Measurements from ENCODE around the gene IWS1. TPM values are rescaled to one million over a fixed set of nuclear protein-coding genes. Genes with fewer than 3 reads are reported as not detected.

Gene IWS1
- total RNA-seq, 1 experiment from 2014 or later: 46.6 TPM

- Histone ChIP-seq H3K4me2 (ENCODE audit: low read length) (no peak overlapping the region), H4K20me1 (ENCODE audit: insufficient read depth) (peaks cover 22% of the 10 kb centered on the region; the same call in 1 of the 2 replicates), H3K4me3 (replicated peaks in 1 of 2; ENCODE audit: low read depth in 1 of 2, low read length in 2 of 2) (no peak overlapping the region), H3K27ac (ENCODE audit: low read depth, low read length) (no peak overlapping the region), H3K4me1 (ENCODE audit: control insufficient read depth in 1 of 2, insufficient read depth in 2 of 2, low read length in 2 of 2) (peaks cover 11 to 12% of the 10 kb centered on the region in 2 experiments), H3K79me2 (ENCODE audit: insufficient read depth, low read length) (peaks cover 57% of the 10 kb centered on the region), H3K36me3 (ENCODE audit: control insufficient read depth in 1 of 2, insufficient read depth in 2 of 2, low read length in 2 of 2) (peaks cover 50 to 55% of the 10 kb centered on the region in 2 experiments), H3K9ac (ENCODE audit: low read length) (no peak overlapping the region), H3K9me3 (ENCODE audit: control insufficient read depth in 1 of 2, insufficient read depth in 1 of 2, low read depth in 1 of 2, low read length in 2 of 2) (no peaks in the 10 kb centered on the region), H3K9me2 (ENCODE audit: insufficient read depth) (no peaks in the 10 kb centered on the region), H3K27me3 (ENCODE audit: insufficient read depth, low read length) (no peaks in the 10 kb centered on the region), H2AFZ (ENCODE audit: low read depth, low read length, poor library complexity, severe bottlenecking) (no peak overlapping the region)
- no TSS peak for BruUV-seq (replicated peaks)
- RAD21 ChIA-PET (ENCODE audit: low non-redundant PET in 1 of 2, low total read pairs in 2 of 2, uncharacterized antibody in 2 of 2, unreplicated experiment in 2 of 2): no interaction called here
- intact Hi-C loops (cut with micrococcal nuclease): no loop called here
- POLR2A ChIA-PET: no interaction called here
- CTCF ChIA-PET: no interaction called here
- DNase-seq (ENCODE audit: low read depth, low spot score): no peak
- ATAC-seq: no peak
- TF ChIP-seq CBX3 (IDR thresholded peaks at IDR 0.05; ENCODE audit: low read depth): no peak
- TF ChIP-seq TCF7L2 (IDR thresholded peaks at IDR 0.05; ENCODE audit: borderline replicate concordance, extremely low read depth, insufficient read depth, insufficient read length): no peak
- TF ChIP-seq EZH2phosphoT487 (IDR thresholded peaks at IDR 0.05; ENCODE audit: borderline replicate concordance): no peak
- TF ChIP-seq POLR2A (IDR thresholded peaks at IDR 0.05; ENCODE audit: borderline replicate concordance, extremely low read depth, insufficient read depth, insufficient read length): no peak
- no peak for TF ChIP-seq ATF3 (IDR thresholded peaks at IDR 0.05)
- TF ChIP-seq SRF (IDR thresholded peaks at IDR 0.05; ENCODE audit: low read depth): no peak
- no peak for TF ChIP-seq ZFX (IDR thresholded peaks at IDR 0.05)
- no peak for TF ChIP-seq CTCF (IDR thresholded peaks at IDR 0.05 in 2 of 3, conservative IDR thresholded peaks at IDR 0.05 in 1 of 3; ENCODE audit: borderline replicate concordance in 1 of 3, insufficient read depth in 1 of 3, low read depth in 2 of 3, low read length in 2 of 3)
- TF ChIP-seq MAX (IDR thresholded peaks at IDR 0.05): no peak
- no peak for TF ChIP-seq JUND (IDR thresholded peaks at IDR 0.05)
- TF ChIP-seq ELF1 (IDR thresholded peaks at IDR 0.05; ENCODE audit: borderline replicate concordance, low read depth): no peak
- TF ChIP-seq RAD21 (IDR thresholded peaks at IDR 0.05; ENCODE audit: low read depth): no peak
- TF ChIP-seq SIN3A (IDR thresholded peaks at IDR 0.05; ENCODE audit: low read depth): no peak
- no peak for TF ChIP-seq YY1 (IDR thresholded peaks at IDR 0.05; ENCODE audit: extremely low read depth, insufficient replicate concordance, low read depth, low read length)
- TF ChIP-seq REST (IDR thresholded peaks at IDR 0.05; ENCODE audit: low read depth): no peak
- no peak for TF ChIP-seq SP1 (IDR thresholded peaks at IDR 0.05; ENCODE audit: low read depth)
These were observed 22.8 kb downstream of the IWS1 start for GRCh38 chr2:127503491-127503890.

All from HCT116 (cell line).